Esophagus muscularis mucosa (tissue), 3 donors: Measurements from ENCODE around the gene ETFA.

Experiments used
- POLR2AphosphoS5 ChIP-seq, 2 donors: sonication (generic); formaldehyde crosslinking; IDR thresholded peaks; one replicate each; pipeline ENCODE4 v1.6.1; 2017; ENCODE audit warnings: antibody characterized with exemption in 2 of 2
- TF ChIP-seq, protein P1 (sequence below), 3 experiments: fragments of 200-600 bp in 2 of 3; fragments of 450-650 bp in 1 of 3; sonication (generic) in 2 of 3; IDR thresholded peaks; one replicate each; pipeline ENCODE4 v1.5.1; 2017 to 2019; ENCODE audit warnings: antibody characterized with exemption in 3 of 3, mild to moderate bottlenecking in 2 of 3, moderate library complexity in 1 of 3

DNA sequence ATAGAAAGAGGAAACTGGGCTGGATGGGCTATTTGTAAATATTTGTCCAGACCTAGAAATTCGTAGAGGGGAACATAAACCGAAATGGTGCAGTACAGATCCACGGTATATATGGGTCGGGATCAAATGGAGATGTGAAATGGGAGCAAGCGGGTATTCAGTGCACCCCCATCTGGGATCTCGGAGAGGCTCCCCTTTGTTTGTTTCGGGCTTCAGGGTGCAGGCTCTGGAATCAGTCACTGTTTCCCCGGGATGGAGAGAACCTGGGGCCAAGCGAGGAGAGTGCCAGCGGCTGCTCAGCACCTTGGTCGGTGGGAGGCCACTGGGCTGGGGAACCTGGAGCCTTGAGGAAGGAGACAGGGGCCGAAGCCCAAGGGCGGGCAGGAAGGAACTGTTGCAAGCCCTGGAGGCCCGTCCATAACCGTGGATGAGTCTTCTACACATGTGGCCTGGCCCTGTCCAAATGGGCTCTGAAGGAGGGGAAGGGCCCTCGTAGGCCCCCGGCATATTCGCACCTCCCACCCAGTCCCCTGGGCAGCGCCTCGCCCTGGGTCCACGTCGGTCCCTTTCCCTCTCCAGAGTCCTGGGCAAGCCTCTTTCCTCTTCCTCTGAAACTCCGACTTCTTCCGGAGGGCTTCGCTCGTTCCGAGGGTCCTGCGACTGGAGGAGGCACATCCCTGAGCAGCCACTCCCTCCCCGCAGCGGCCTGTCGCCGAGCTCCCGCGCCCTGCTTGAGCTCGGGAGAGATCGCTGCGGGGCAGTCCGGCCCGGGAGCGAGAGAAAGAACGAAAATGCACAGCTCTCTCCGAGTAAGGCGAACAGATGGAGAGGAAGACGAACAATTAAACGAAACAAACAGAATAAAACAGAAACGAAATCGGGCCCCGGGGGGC lies 28.3 kb upstream of the ETFA start:
- no peak for TF ChIP-seq POLR2AphosphoS5 (IDR thresholded peaks at IDR 0.05)
- TF ChIP-seq, protein P1, sequence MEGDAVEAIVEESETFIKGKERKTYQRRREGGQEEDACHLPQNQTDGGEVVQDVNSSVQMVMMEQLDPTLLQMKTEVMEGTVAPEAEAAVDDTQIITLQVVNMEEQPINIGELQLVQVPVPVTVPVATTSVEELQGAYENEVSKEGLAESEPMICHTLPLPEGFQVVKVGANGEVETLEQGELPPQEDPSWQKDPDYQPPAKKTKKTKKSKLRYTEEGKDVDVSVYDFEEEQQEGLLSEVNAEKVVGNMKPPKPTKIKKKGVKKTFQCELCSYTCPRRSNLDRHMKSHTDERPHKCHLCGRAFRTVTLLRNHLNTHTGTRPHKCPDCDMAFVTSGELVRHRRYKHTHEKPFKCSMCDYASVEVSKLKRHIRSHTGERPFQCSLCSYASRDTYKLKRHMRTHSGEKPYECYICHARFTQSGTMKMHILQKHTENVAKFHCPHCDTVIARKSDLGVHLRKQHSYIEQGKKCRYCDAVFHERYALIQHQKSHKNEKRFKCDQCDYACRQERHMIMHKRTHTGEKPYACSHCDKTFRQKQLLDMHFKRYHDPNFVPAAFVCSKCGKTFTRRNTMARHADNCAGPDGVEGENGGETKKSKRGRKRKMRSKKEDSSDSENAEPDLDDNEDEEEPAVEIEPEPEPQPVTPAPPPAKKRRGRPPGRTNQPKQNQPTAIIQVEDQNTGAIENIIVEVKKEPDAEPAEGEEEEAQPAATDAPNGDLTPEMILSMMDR (IDR thresholded peaks at IDR 0.05): no peak
